HG03439 (cell line): ENCODE measurements around the gene SRMS.
A peak's percentile ranks its signal among the peaks of the same experiment; 100 is the strongest.

ENCODE experiments used
- ATAC-seq: cut with Tn5 transposase; IDR thresholded peaks from one replicate; pipeline ENCODE4 v1.9.1; 2021; ENCODE audit warnings: mild to moderate bottlenecking, moderate library complexity; ENCODE audit not compliant: unreplicated experiment

SRMS gene

GRCh38 chr20:63539441-63540370 is 7.8 kb downstream of the SRMS start:
- ATAC-seq = no peak

- ATAC-seq = no peak
Observed at GRCh38 chr20:63539092-63539430, 8.5 kb downstream of the SRMS start.

- no peak for ATAC-seq
Observed at GRCh38 chr20:63538204-63539091, 9.1 kb downstream of the SRMS start.

- ATAC-seq = peak; percentile 82
Observed at GRCh38 chr20:63537525-63538203, 9.9 kb downstream of the SRMS start.

- ATAC-seq = no peak
Observed at GRCh38 chr20:63536997-63537524, 10.5 kb downstream of the SRMS start, which contains the start of gene PTK6. Gene PTK6 (minus strand): TSS chr20:63537376. CDS start chr20:63537314, 62 bp downstream.

GRCh38 chr20:63536241-63536977 is 11.1 kb downstream of the SRMS start:
- ATAC-seq = no peak

GRCh38 chr20:63534831-63535651 is 12.5 kb downstream of the SRMS start:
- ATAC-seq = no peak

- ATAC-seq = no peak
Observed at GRCh38 chr20:63534427-63534830, 13.1 kb downstream of the SRMS start.

- ATAC-seq = no peak
Observed at GRCh38 chr20:63533871-63534393, 13.6 kb downstream of the SRMS start.

GRCh38 chr20:63533388-63533787 is 14.2 kb downstream of the SRMS start:
- no peak for ATAC-seq

- ATAC-seq = no peak
Observed at GRCh38 chr20:63532449-63532971, 15.0 kb downstream of the SRMS start.

- no peak for ATAC-seq
Observed at GRCh38 chr20:63531686-63532448, 15.7 kb downstream of the SRMS start.

GRCh38 chr20:63530788-63531160 is 16.8 kb downstream of the SRMS start:
- no peak for ATAC-seq

GRCh38 chr20:63529861-63530787 is 17.4 kb downstream of the SRMS start:
- no peak for ATAC-seq

- ATAC-seq = no peak
Observed at GRCh38 chr20:63529180-63529860, 18.2 kb downstream of the SRMS start.

GRCh38 chr20:63527184-63527583 is 20.4 kb downstream of the SRMS start:
- ATAC-seq = no peak
